ENCODE results near the gene LILRA2. TPM values are rescaled to one million over a fixed set of nuclear protein-coding genes. Genes with fewer than 3 reads are reported as not detected.

The LILRA2 gene
- total RNA-seq, 1 experiment from 2014 or later, result not detected

DNA sequence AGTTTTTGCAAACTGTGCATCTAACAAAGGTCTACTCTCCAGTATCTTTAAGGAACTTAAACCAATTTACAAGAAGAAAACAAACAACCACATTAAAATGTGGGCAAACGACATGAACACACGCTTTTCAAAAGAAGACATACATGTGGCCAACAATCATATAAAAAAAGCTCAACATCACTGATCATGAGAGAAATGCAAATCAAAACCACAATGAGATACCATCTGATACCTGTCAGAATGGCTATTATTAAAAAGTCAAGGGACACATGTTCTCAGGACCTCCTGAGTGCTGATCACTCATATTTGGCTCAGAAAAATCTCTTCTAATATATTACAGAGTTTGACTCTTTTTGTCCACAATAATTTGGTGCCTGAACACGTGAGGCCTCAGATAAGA is 42.5 kb downstream of the LILRA2 start (continued):
- TF ChIP-seq TEAD4 (CRISPR knock-in tag; IDR thresholded peaks at IDR 0.05), result no peak
- TF ChIP-seq, protein P1, sequence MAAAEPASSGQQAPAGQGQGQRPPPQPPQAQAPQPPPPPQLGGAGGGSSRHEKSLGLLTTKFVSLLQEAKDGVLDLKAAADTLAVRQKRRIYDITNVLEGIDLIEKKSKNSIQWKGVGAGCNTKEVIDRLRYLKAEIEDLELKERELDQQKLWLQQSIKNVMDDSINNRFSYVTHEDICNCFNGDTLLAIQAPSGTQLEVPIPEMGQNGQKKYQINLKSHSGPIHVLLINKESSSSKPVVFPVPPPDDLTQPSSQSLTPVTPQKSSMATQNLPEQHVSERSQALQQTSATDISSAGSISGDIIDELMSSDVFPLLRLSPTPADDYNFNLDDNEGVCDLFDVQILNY (CRISPR knock-in tag; IDR thresholded peaks at IDR 0.05), result no peak
- TF ChIP-seq SP1 (CRISPR knock-in tag; conservative IDR thresholded peaks at IDR 0.05), result no peak
- TF ChIP-seq, protein P2, sequence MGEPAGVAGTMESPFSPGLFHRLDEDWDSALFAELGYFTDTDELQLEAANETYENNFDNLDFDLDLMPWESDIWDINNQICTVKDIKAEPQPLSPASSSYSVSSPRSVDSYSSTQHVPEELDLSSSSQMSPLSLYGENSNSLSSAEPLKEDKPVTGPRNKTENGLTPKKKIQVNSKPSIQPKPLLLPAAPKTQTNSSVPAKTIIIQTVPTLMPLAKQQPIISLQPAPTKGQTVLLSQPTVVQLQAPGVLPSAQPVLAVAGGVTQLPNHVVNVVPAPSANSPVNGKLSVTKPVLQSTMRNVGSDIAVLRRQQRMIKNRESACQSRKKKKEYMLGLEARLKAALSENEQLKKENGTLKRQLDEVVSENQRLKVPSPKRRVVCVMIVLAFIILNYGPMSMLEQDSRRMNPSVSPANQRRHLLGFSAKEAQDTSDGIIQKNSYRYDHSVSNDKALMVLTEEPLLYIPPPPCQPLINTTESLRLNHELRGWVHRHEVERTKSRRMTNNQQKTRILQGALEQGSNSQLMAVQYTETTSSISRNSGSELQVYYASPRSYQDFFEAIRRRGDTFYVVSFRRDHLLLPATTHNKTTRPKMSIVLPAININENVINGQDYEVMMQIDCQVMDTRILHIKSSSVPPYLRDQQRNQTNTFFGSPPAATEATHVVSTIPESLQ (CRISPR knock-in tag; IDR thresholded peaks at IDR 0.05), result no peak
- TF ChIP-seq NR2C2 (CRISPR knock-in tag; IDR thresholded peaks at IDR 0.05), result no peak
- TF ChIP-seq, protein P3, sequence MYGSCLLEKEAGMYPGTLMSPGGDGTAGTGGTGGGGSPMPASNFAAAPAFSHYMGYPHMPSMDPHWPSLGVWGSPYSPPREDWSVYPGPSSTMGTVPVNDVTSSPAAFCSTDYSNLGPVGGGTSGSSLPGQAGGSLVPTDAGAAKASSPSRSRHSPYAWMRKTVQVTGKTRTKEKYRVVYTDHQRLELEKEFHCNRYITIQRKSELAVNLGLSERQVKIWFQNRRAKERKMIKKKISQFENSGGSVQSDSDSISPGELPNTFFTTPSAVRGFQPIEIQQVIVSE (CRISPR knock-in tag; IDR thresholded peaks at IDR 0.05; ENCODE audit: borderline replicate concordance), result no peak
- no peak for TF ChIP-seq TP53 (CRISPR knock-in tag; IDR thresholded peaks at IDR 0.05)
- TF ChIP-seq RORB (CRISPR knock-in tag; IDR thresholded peaks at IDR 0.05), result no peak
- no peak for TF ChIP-seq ZNF317 (CRISPR knock-in tag; IDR thresholded peaks at IDR 0.05; ENCODE audit: borderline replicate concordance, low read depth)
- TF ChIP-seq EMX1 (CRISPR knock-in tag; IDR thresholded peaks at IDR 0.05), result no peak
- TF ChIP-seq, protein P4, sequence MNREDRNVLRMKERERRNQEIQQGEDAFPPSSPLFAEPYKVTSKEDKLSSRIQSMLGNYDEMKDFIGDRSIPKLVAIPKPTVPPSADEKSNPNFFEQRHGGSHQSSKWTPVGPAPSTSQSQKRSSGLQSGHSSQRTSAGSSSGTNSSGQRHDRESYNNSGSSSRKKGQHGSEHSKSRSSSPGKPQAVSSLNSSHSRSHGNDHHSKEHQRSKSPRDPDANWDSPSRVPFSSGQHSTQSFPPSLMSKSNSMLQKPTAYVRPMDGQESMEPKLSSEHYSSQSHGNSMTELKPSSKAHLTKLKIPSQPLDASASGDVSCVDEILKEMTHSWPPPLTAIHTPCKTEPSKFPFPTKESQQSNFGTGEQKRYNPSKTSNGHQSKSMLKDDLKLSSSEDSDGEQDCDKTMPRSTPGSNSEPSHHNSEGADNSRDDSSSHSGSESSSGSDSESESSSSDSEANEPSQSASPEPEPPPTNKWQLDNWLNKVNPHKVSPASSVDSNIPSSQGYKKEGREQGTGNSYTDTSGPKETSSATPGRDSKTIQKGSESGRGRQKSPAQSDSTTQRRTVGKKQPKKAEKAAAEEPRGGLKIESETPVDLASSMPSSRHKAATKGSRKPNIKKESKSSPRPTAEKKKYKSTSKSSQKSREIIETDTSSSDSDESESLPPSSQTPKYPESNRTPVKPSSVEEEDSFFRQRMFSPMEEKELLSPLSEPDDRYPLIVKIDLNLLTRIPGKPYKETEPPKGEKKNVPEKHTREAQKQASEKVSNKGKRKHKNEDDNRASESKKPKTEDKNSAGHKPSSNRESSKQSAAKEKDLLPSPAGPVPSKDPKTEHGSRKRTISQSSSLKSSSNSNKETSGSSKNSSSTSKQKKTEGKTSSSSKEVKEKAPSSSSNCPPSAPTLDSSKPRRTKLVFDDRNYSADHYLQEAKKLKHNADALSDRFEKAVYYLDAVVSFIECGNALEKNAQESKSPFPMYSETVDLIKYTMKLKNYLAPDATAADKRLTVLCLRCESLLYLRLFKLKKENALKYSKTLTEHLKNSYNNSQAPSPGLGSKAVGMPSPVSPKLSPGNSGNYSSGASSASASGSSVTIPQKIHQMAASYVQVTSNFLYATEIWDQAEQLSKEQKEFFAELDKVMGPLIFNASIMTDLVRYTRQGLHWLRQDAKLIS (CRISPR knock-in tag; IDR thresholded peaks at IDR 0.05; ENCODE audit: borderline replicate concordance), result no peak
- TF ChIP-seq, protein P5, sequence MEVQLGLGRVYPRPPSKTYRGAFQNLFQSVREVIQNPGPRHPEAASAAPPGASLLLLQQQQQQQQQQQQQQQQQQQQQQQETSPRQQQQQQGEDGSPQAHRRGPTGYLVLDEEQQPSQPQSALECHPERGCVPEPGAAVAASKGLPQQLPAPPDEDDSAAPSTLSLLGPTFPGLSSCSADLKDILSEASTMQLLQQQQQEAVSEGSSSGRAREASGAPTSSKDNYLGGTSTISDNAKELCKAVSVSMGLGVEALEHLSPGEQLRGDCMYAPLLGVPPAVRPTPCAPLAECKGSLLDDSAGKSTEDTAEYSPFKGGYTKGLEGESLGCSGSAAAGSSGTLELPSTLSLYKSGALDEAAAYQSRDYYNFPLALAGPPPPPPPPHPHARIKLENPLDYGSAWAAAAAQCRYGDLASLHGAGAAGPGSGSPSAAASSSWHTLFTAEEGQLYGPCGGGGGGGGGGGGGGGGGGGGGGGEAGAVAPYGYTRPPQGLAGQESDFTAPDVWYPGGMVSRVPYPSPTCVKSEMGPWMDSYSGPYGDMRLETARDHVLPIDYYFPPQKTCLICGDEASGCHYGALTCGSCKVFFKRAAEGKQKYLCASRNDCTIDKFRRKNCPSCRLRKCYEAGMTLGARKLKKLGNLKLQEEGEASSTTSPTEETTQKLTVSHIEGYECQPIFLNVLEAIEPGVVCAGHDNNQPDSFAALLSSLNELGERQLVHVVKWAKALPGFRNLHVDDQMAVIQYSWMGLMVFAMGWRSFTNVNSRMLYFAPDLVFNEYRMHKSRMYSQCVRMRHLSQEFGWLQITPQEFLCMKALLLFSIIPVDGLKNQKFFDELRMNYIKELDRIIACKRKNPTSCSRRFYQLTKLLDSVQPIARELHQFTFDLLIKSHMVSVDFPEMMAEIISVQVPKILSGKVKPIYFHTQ (CRISPR knock-in tag; IDR thresholded peaks at IDR 0.05), result no peak

DNA sequence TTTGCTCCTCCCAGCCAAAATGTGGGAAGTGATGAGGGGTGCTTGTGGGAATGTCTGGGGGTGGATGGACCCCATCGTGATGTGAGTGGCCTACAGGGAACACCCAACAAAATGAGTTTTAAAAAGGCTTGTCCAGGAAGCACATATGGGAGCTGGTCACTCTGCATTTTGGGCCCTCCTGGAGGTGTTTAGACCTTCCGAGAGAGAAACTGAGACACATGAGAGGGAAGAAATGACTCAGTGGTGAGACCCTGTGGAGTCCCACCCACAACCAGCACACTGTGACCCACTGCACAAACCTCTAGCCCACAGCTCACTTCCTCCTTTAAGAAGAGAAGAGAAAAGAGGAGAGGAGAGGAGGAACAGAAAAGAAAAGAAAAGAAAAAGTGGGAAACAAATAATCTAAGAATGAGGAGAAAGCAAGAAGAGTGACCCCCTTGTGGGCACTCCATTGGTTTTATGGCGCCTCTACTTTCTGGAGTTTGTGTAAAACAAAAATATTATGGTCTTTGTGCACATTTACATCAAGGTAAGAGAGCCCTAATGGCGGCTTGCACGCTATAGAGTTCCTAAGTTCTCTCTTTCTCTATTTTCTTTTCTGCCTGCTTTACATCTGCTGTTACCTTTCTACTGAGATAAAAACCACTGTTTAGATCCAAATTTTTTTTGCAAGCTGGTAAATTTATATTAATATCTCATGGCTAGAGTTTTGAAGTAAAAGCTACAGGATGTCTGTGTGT is 43.4 kb downstream of the LILRA2 start:
- TF ChIP-seq RELA (CRISPR knock-in tag; IDR thresholded peaks at IDR 0.05; ENCODE audit: borderline replicate concordance) (no peak), NFYB (CRISPR knock-in tag; conservative IDR thresholded peaks at IDR 0.05; ENCODE audit: low read depth) (no peak), IRF1 (CRISPR knock-in tag; IDR thresholded peaks at IDR 0.05) (no peak), CBFB (CRISPR knock-in tag; IDR thresholded peaks at IDR 0.05; ENCODE audit: low read depth) (no peak), CREM (CRISPR knock-in tag; IDR thresholded peaks at IDR 0.05) (no peak), MYBL2 (CRISPR knock-in tag; IDR thresholded peaks at IDR 0.05) (no peak), SP1 (CRISPR knock-in tag; conservative IDR thresholded peaks at IDR 0.05) (no peak), ZNF232 (CRISPR knock-in tag; IDR thresholded peaks at IDR 0.05) (no peak), FOXK1 (CRISPR knock-in tag; IDR thresholded peaks at IDR 0.05) (no peak), GABPB1 (CRISPR knock-in tag; IDR thresholded peaks at IDR 0.05) (no peak)
- TF ChIP-seq, protein P6, sequence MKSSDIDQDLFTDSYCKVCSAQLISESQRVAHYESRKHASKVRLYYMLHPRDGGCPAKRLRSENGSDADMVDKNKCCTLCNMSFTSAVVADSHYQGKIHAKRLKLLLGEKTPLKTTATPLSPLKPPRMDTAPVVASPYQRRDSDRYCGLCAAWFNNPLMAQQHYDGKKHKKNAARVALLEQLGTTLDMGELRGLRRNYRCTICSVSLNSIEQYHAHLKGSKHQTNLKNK (CRISPR knock-in tag; IDR thresholded peaks at IDR 0.05), result no peak
- TF ChIP-seq, protein P7, sequence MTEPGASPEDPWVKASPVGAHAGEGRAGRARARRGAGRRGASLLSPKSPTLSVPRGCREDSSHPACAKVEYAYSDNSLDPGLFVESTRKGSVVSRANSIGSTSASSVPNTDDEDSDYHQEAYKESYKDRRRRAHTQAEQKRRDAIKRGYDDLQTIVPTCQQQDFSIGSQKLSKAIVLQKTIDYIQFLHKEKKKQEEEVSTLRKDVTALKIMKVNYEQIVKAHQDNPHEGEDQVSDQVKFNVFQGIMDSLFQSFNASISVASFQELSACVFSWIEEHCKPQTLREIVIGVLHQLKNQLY (CRISPR knock-in tag; IDR thresholded peaks at IDR 0.05), result no peak
- DNase-seq (ENCODE audit: low spot score) (no peak), ATAC-seq (no peak)
- ChIA-PET CTCF (no interaction called here), POLR2A (no interaction called here)
- peaks cover 79% of the 10 kb centered on the region for H3K9me3 Mint-ChIP-seq
- H3K36me3 Mint-ChIP-seq, result peaks cover 58% of the 10 kb centered on the region
- H3K4me3 Mint-ChIP-seq, result no peak overlapping the region
- H3K4me1 Mint-ChIP-seq, result no peaks in the 10 kb centered on the region
- no peak overlapping the region for H3K27ac Mint-ChIP-seq
- H3K27me3 Mint-ChIP-seq (ENCODE audit: low read depth), result peaks cover 13% of the 10 kb centered on the region

Data from WTC11 (cell line).